Thyroid gland (tissue), 4 donors: Measurements from ENCODE around the gene ANTXR1. TPM values are rescaled to one million over a fixed set of nuclear protein-coding genes. Genes with fewer than 3 reads are reported as not detected.

Experiments
- DNase-seq, 2 donors: peaks; one replicate each; pipeline ENCODE4 v3.0.0-alpha.2; 2019
- H3K27ac ChIP-seq, 3 donors: fragments of 200-600 bp; sonication (generic); 1 replicate in 2 of 3; 2 replicates in 1 of 3; pipeline ENCODE4 v1.5.1; 2016 to 2019; ENCODE audit warnings: mild to moderate bottlenecking in 1 of 3, moderate library complexity in 1 of 3
- H3K27me3 ChIP-seq: fragments of 200-600 bp; sonication (generic); one replicate; pipeline ENCODE4 v1.5.1; 2019
- H3K36me3 ChIP-seq, 2 donors: fragments of 200-600 bp; sonication (generic); one replicate each; pipeline ENCODE4 v1.5.1; 2016 to 2019
- H3K4me1 ChIP-seq, 2 donors: fragments of 200-600 bp; sonication (generic); one replicate each; pipeline ENCODE4 v1.5.1; 2017 to 2019
- H3K4me3 ChIP-seq, 3 donors: fragments of 200-600 bp; sonication (generic); replicated peaks in 1 of 3; 1 replicate in 2 of 3; 2 replicates in 1 of 3; pipeline ENCODE4 v1.5.1; 2016; ENCODE audit warnings: mild to moderate bottlenecking in 1 of 3
- H3K9me3 ChIP-seq: fragments of 200-600 bp; sonication (generic); one replicate; pipeline ENCODE4 v1.5.1; 2017
- CTCF ChIP-seq, 6 experiments: fragments of 200-600 bp in 3 of 6; fragments of 450-650 bp in 3 of 6; sonication (generic) in 3 of 6; IDR thresholded peaks; one replicate each; pipeline ENCODE4 v1.5.1; 2016 to 2019; ENCODE audit warnings: antibody characterized with exemption in 6 of 6, mild to moderate bottlenecking in 2 of 6, inconsistent platforms in 1 of 6, moderate library complexity in 1 of 6
- POLR2A ChIP-seq, 2 donors: fragments of 450-650 bp; IDR thresholded peaks; one replicate each; pipeline ENCODE4 v1.6.1; 2017; ENCODE audit warnings: antibody characterized with exemption in 2 of 2, mild to moderate bottlenecking in 2 of 2, moderate library complexity in 1 of 2
- WGBS, 2 donors: methylation state at CpG; one replicate each; pipeline ENCODE4 v1.1.5; 2017; 5-methylcytosine and 5-hydroxymethylcytosine counted together
- intact Hi-C: fragments of 100-400 bp; cut with DNase I; formaldehyde crosslinking; loops from one replicate; pipeline ENCODE4 v1.15.1; 2023
- total RNA-seq, 4 donors: library from RNA; depleted of rRNA; stranded (reverse); fragments of >200 nt; gene quantifications; one replicate each; pipeline ENCODE4 v1.2.3, GENCODE V29; 2016

ANTXR1 gene
- total RNA-seq, 4 donors from 2014 or later = 56.4 to 103 (median 79.3) TPM

GRCh38 chr2:69134306-69134945 is 121.4 kb downstream of the ANTXR1 start:
- intact Hi-C loops = no loop called here
- no peak overlapping the region for H3K4me3 ChIP-seq
- TF ChIP-seq POLR2A (IDR thresholded peaks at IDR 0.05) = no peak
- TF ChIP-seq CTCF (IDR thresholded peaks at IDR 0.05) = no peak
- H3K9me3 ChIP-seq = no peaks in the 10 kb centered on the region
- no peaks in the 10 kb centered on the region for H3K27me3 ChIP-seq
- no peak overlapping the region for H3K27ac ChIP-seq
- H3K4me1 ChIP-seq = peaks cover 0 to 17% of the 10 kb centered on the region in 2 donors
- 39 to 58% methylated on average over 3 of the region's 3 CpGs for WGBS, 2 donors
- DNase-seq = no peak
- no peaks in the 10 kb centered on the region for H3K36me3 ChIP-seq

- Histone ChIP-seq H3K4me3 (no peak overlapping the region), H3K27ac (no peak overlapping the region), H3K9me3 (no peaks in the 10 kb centered on the region), H3K27me3 (no peaks in the 10 kb centered on the region), H3K4me1 (peaks cover 0 to 17% of the 10 kb centered on the region in 2 donors), H3K36me3 (no peaks in the 10 kb centered on the region)
- no peak for DNase-seq
- TF ChIP-seq CTCF (IDR thresholded peaks at IDR 0.05) (no peak), POLR2A (IDR thresholded peaks at IDR 0.05) (no peak)
- intact Hi-C loops = no loop called here
- 75 to 80% methylated on average over 5 of the region's 5 CpGs for WGBS, 2 donors
Observed at GRCh38 chr2:69138247-69138772, 125.3 kb downstream of the ANTXR1 start.

GRCh38 chr2:69138793-69139459 is 125.9 kb downstream of the ANTXR1 start:
- no peaks in the 10 kb centered on the region for H3K27me3 ChIP-seq
- H3K27ac ChIP-seq = no peak overlapping the region
- no peak for DNase-seq
- no peaks in the 10 kb centered on the region for H3K9me3 ChIP-seq
- WGBS, 2 donors = 75 to 95% methylated on average over 1 of the region's 1 CpG
- no peaks in the 10 kb centered on the region for H3K36me3 ChIP-seq
- intact Hi-C loops = no loop called here
- no peak overlapping the region for H3K4me3 ChIP-seq
- peaks cover 0 to 16% of the 10 kb centered on the region in 2 donors for H3K4me1 ChIP-seq
- TF ChIP-seq POLR2A (IDR thresholded peaks at IDR 0.05) (no peak), CTCF (IDR thresholded peaks at IDR 0.05) (no peak)

- no peaks in the 10 kb centered on the region for H3K27me3 ChIP-seq
- H3K9me3 ChIP-seq = no peaks in the 10 kb centered on the region
- H3K4me1 ChIP-seq = peaks cover 0 to 7% of the 10 kb centered on the region in 2 donors
- H3K36me3 ChIP-seq = no peaks in the 10 kb centered on the region
- no peak overlapping the region for H3K27ac ChIP-seq
- DNase-seq = no peak
- intact Hi-C loops = no loop called here
- no peak overlapping the region for H3K4me3 ChIP-seq
- TF ChIP-seq POLR2A (IDR thresholded peaks at IDR 0.05) (no peak), CTCF (IDR thresholded peaks at IDR 0.05) (no peak)
- WGBS, 2 donors = 73 to 94% methylated on average over 5 of the region's 5 CpGs
Observed at GRCh38 chr2:69139778-69140670, 127.0 kb downstream of the ANTXR1 start.
